GM18498 (cell line): ENCODE results near the gene HAUS2.
"Not testable (repeated sequence)": the region's sequence is repeated elsewhere in the genome, so short reads cannot be mapped to it uniquely, and the experiment has no call there.

Experiments used
- ATAC-seq: cut with Tn5 transposase; IDR thresholded peaks from one replicate; pipeline ENCODE4 v1.9.1; 2021; ENCODE audit warnings: mild to moderate bottlenecking, moderate library complexity; ENCODE audit not compliant: unreplicated experiment

HAUS2 gene

DNA sequence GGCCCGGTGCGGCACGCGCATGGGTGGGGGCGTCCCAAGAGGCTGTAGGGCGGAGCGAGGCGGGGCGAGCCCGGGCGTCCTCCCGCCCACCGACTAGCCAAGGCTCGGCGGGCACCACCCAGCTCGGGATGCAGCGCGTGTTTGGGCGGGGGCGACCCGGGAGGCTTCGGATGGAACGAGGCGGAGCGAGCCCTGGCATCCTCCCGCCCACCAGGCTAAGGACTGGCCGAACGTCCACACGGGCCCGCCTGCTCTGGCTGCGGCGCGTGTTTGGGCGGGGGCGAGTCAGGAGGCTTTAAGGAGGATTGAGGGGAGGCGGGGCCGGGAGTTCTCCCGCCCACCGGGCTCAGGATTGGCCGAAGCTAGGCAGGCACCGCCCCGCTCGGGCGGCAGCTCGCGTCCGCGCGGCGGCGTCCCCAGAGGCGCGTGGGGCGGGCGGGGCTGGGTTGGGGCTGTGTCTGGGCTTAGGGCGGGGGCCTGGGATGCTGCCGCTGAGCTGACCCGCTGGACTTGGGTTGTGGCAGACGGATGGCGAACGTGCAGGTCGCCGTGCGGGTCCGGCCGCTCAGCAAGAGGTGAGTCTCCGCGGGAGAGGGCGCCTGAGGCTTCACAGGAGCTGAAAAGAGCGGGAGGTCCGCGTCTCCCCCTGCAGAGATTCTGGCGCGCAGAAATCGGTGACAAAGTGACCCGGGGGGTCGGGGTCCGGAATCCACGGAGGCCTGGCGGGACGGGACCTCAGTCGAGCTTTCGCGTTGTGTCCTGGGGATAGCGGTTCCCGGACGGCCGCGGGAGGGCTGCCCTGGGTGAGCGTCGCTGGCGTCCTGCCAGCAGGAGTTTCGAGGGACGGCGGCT, 26.8 kb downstream of the HAUS2 start, which contains the start of gene STARD9:
Gene STARD9, plus strand, starts transcription at position 419 of the 852 bp plus-strand sequence. Its CDS starts 110 bp downstream, at position 529.
- peak; percentile 93 for ATAC-seq

DNA sequence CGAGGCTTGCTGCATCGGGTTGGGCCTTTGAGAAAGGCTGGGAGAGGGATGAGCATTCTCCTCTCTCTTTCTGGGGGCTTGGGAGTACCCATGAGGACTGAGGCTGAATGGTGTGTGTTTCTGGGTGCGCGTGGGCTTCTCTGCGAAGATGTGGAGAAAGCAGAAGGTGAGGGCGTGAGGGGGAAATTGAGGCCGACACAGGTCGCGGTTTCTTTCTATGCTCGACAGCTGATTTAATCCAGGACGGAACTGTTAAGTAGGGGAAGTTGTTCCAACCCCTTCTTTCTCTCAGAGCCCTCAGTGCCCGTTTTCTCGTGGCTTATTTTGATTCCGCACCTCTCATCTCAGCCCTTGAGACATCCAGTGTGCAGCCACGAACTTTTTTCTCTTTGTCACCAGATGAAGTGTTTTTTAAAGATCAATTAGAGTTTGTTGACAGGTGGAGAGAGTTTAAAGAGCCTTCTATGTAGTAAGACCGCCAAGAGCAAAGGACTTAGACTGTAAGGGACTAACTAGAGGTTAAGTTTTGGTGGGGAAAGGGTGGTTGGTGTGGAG, 27.5 kb downstream of the HAUS2 start:
- no peak for ATAC-seq

DNA sequence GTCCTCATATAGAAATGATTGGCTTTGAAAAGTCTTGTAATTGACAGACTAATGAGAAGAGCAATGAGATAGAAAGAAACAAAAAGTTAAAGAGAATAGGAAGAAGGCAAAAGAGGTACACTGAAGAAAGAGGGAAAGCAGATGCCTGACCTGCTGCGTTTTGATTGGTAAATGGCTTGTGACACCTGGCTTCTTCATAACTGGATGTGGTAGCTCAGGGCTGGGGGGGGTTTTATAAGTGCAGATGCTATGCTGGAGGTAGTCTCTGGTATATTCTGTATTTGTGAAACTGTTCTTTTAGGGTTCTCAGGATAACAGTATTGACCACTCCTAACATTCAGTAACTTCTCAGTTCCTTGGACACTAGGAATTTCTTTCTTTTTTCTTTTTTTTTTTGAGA, 28.1 kb downstream of the HAUS2 start:
- ATAC-seq: no peak

DNA sequence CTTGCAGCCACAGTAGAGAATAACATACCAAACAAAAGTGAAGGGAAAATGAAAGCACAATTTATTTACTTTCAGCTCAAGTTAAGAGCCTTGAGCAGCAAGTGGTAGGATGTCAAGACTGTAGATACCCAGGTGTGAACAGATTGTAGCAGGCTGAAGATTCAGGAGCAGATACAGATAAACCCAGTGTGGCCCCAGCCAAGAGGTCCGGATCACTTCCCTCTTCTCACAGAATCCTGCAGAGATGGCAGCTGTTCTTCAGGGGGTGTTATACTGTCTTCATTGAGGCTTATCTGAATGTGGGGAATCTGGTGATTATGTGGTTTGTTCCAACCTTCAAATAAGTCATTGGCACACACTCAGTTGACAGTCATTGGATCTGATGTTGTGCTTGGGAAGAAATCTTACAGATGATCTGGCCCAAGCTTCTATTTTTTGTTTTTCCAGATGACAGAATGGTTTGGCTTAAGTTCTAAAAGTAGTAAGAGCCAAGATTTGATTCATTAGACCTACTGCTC, 28.9 kb downstream of the HAUS2 start:
- no peak for ATAC-seq

DNA sequence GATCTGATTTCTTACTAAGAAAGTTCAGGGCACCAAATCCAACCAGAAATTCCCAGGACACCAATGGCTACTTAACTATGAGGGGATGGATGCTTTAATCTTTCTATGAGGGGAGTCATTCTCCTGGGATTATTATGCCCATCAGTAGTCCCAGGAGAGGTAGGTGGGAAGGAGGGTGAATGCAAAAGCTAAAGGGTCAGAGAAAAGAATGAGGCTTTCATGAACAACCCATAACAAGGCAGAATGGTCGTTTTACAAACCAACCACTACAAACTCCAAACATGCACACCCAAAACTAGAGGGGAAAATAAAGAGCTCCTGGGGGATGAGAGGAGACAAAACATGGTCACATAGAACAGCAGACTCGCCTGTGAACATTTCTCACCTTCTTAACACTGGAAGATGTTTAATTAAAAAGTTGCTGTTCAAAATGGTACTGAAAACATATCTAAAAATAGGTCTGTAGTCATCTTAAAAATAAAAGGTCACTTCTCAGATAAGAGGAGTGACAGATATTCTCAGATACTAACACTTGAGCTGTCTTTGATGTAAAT, 30.4 kb downstream of the HAUS2 start:
- ATAC-seq: no peak

DNA sequence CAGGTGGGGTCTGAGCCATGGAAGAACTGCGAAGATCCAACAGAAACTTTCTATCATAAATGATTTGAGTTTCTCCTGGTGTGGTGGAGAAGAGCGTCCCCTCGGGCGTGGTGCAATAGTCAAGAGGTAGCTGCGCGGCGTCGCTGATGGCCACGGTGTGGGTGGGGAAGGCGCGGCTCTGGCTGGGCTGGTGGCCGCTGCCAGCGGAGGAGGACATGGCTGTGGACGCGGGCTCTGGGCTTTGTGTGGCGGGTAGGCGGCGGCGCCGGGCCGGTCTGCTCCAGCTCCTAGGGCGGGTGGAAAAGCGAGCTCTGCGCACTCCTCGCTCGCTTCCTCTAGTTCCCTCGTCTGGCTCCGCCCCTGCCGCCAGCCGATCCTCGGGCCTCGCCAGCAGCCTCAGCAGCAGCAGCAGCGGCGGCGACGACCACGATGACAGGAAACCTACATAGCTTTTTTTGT, 32.7 kb downstream of the HAUS2 start:
- ATAC-seq: peak; percentile 74

DNA sequence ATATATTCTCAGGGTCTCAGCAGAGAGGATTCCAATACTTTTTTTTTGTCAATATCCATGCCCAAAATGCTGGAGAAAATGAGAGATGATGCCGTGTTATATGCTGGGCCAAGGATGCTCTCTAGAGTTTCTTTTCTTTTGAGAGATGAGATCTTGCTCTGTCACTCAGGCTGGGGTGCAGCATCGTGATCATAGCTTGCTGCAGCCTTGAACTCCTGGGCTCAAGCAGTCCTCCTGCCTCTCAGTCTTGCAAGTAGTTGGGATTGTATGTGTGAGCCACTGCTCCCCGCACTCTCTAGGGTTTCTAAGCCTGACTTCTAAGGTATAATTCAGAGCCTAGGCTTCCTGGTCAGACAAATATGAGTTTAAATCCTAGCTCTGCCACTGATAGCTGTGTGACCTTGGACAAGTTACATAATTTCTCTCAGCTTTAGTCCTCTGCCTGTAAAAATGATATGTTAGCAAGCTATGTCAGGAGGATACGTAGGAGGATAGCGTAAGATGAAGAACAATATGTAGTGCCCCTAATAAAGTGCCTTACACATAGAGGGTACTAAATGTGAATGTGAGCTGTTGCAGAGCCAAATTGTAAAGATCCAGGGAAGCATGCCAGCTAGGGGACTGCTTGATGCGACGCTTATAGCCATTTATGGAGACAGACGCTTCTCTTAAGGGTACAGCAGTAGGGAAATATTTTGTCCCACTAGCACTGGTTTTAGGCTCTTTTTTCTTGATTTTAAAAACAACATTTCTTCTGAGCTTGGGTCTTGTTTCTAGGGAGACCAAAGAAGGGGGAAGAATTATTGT, 34.1 kb downstream of the HAUS2 start:
- ATAC-seq: no peak

DNA sequence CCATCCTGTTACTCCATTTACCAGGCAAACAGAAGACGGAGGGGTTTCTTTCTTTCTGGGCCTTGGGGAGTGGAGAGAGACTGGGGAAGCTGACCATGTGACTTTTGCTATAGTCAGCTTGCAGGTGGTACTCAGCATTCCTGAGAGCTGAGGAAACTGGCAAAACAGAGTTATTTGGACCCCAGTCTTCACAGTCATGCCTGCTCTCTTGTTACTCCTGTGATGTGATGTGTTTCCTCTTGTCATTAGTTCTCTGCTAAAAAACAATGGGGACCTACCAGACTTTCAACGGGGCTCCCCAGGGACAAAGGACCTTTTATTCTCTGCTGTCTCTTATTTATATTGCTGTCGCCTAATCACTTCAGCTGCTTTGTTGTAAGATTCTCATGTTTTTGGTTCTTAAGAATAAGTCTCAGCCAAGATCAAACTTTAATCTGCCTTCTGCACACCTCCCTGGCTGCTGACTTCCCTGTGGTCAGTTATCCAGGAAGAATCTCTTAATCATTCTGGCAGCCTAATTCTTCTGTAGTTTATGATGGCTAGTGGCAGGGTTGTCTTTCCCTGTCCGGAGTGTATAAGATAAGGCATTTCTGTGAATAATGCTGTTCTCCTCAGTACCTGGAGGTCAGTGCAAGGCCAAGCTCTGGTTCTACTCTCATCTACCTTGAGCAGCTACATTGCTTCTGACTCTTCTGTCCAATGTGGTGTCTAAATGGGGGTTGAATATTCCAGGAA, 35.6 kb downstream of the HAUS2 start:
- ATAC-seq: no peak

DNA sequence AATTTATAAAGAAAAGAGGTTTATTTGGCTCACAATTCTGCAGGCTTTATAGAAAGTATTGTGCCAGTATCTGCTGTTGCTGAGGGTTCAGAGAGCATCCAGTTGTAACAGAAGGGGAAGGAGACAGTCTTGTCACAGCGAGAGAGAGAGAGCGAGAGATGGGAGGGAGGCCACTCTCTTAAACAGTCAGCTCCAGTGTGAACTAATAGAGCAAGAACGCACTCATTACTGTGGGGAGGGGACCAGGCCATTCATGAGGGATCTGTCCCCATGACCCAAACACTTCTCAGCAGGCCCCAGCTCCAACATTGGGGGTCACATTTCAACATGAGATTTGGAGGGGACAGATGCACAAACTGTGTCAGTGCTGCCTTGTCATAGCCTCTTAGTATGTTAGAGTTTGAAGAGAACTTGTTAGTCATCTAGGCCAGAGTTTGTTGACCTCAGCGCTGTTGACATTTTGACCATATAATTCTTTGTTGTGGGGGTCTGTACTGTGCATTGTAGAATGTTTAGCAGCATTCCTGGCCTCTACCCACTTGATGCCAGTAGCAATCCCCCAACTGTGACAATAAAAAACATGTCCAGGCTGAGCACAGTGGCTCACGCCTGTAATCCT, 42.1 kb downstream of the HAUS2 start:
- ATAC-seq: no peak

DNA sequence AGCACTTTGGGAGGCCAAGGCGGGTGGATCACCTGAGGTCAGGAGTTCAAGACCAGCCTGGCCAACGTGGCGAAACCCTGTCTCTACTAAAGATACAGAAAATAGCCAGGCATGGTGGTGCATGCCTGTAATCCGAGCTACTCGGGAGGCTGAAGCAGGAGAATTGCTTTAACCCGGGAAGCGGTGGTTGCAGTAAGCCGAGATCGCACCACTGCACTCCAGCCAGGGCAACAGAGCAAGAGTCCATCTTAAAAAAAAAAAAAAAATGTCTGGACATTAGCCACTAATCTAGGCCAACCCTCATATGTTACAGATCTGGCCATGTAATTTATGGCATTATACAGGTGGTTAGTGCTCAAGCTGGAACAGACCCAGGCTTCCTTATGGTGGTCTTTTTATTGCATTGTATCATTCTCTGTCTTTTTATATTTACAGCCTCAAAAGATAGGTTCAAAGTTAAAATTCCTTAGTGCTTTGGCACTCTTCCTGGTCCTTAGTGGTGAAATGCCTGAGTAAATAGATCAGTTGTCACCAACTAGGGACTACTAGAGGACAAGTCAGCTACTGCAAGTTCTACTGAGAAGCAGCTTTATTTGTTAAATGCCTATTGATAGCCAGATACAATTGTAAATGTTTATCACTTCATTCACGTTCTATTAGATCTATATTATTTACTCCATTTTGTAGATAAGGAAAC, 42.7 kb downstream of the HAUS2 start:
- no peak for ATAC-seq

DNA sequence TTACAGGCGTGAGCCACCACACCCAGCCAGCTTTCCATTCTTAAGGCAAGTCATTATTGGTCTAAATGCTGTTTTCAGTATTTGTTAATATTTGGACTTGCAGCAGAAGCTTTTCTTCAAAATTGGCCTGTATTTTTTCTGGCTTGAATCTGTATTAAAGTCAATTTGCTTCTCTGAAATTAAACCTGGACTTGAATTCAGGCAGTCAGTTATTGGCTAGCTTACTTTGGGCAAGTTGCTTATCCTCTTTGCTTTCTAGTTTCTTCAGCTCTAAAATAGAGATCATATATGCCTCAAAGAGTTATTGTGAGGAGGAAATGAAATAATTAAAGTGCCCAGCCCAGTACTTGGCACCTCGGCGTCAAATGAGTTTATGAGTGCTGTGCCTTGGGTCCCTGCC, 44.1 kb downstream of the HAUS2 start:
- no peak for ATAC-seq

DNA sequence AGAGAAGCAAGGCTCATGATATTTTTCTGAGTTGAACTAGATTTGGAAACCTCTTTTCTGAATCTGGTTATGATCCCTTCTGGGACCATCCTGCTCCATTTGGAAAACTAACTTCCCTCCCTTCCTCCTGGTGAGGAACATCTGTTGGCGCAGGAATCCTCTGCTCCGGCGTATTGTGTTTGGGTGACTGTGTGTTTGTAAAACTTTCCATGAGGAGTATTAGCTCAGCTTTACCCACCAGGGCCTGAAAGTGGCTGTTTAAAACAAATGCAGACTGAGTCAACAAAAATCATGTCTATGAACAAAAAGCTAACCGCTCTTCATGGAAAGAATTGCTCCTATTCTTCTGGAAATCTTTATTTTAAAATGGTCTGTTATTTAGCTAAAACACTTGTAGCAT, 44.5 kb downstream of the HAUS2 start:
- ATAC-seq: no peak

DNA sequence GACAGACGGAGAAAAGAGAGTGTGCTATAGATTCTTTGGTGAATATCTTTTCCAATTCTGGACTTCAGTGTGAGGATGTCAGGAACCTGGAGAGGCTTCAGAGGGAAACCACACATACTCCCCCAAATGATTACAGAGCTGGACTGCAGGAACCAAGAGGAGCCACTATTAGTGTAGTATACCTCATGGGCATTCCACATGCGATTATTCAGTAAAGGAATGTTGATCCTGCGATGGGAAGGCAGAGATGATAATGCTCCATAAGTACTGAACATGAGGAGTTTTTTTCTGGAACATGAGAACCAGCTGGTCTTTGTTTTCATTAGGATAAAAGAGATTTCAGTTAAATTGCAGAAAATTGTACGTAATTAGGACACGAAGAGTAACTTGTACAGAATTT, 45.5 kb downstream of the HAUS2 start:
- ATAC-seq: no peak

DNA sequence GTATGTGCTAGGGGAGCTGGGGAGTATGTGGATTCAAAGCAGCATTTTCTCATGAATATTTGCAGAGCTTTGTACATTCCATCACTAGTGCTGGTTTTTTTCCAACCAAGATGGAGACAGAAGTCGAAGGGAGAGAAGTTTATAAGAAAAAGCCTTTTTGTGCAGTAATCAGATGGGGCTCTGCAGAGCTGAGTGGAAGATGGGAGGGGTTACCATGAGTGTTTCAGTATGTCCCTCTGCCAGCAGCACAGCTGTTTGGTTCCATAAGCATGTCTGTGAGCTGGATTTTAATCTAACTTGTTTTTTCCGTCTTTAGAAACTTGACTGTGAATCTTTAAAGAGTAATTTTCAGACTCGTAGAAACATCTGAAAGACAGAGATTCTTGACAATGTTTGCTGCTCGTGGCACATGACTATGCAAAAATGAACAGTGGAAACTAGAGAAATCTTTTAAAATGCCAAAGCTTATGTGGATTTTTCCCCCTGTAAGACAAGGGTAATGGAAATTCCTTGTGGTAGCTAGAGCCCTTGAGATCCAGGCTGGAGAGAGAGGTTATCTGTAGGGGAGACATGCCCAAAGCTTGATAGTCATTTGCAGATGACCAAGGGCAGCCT, 47.1 kb downstream of the HAUS2 start:
- no peak for ATAC-seq

DNA sequence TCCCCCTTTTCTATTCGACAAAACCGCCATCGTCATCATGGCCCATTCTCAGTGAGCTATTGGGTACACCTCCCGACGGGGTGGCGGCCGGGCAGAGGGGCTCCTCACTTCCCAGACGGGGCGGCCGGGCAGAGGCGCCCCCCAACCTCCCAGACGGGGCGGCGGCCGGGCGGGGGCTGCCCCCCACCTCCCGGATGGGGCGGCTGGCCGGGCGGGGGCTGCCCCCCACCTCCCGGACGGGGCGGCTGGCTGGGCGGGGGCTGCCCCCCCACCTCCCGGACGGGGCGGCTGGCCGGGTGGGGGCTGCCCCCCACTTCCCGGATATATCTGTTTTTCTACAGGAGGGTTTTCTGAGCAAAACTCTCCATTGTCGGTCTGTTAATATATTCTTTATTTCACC, 52.7 kb downstream of the HAUS2 start:
- not testable (repeated sequence) for ATAC-seq

DNA sequence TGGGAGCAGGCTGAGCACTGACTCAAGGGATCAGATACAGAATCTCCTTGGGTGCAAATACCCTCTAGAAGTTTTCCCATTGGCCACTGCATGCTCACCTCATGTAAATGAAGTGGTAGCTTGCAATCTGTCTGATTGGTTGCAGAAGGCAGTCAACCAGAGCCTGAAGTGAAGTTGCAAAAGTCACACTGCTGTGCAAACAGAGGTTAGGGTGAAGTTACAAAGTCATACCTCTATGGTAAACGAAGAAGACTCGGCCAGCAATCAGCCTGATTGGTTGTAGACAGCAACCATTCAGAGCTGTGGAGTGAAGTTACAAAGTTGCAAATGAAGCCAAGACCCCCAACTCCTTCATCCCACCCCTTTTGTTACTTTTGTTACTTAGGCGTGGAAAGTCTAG, 53.9 kb downstream of the HAUS2 start:
- ATAC-seq: no peak

DNA sequence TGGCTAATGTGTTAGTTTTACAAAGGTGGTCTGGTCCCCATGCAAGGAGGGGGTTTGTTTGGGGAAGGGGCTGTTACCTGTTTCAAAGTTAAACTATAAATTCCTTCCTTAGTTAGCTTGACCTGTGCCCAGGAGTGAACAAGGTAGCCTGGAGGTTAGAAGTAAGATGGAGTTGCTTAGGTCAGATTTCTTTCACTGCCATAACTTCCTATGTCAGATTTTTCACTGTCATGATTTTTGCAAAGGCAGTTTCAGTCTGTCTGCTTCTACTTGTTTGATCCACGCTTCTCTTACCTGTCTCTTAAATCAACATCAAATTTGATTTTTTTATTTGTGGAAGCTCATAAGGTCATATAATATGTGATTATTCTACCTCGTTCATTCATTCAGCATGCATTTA, 55.3 kb downstream of the HAUS2 start:
- no peak for ATAC-seq

DNA sequence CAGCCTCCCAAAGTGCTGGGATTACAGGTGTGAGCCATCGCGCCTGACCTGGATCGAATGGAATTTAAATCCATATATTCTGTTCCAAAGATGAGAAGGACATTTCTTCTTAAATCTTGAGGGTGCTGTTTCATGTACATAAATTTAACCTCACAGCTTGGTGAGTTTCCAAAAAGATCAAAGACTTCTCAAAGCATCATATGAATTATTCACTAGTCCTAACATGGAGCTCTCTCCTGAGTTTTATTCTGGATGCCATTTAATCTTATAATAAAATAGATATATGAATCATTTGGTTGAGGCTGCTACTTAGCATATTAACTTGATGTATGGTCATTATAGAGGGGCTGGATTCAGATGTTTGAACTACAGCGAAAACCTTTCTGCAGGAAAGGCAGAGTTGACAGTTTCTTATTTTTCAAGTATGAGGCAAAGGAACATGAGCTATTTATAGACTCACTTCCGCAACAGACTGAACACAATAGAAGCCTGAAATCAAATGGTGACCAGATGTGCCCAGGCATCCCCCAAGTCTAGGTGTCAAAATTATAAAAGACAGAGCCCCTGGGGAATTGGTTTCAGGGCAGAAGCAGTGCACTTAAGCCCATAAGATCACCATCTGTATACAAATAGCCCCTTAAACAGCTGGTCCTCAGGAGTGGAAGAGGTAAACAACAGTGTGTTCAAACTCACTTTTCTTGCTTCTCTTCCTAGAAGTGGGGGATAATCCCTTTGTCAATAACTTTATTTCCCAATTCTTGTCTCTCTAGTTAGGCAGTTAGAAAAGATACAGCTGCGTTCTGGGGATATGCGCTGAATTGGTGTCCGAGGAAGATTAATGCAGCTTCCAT, 56.5 kb downstream of the HAUS2 start:
- no peak for ATAC-seq
